Measurements from ENCODE around the gene UPK2.

The UPK2 gene

DNA sequence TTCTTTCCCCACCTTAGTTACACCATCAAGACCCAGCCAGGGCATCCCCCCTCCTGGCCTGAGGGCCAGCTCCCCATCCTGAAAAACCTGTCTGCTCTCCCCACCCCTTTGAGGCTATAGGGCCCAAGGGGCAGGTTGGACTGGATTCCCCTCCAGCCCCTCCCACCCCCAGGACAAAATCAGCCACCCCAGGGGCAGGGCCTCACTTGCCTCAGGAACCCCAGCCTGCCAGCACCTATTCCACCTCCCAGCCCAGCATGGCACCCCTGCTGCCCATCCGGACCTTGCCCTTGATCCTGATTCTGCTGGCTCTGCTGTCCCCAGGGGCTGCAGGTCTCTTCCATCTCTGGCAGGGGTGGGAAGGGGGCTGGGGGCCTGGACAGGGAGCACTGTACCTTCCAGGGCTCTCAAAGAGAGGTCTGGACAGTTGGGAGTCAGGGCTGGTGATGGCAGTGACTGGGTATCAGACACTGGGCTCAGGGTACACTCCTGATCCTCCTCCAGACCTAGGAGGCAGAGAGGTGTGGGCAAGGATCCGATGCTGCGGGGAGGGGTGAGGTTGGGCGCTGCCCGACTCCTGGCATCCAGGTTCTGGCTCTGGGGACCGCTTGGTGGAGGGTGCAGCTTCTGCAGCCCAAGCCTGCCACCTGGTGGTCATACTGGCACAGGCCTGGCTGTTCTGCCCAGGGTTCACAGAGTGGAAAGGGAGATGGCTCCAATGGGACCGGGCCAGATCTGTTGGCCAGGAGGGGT, at the start of gene UPK2:
UPK2 (plus strand) TSS at position 205 of the 753 bp plus-strand sequence; CDS start at position 258, 53 bp downstream.
- DNase-seq = peak; percentile 85

GRCh38 chr11:118907051-118908042, 48.8 kb upstream of the UPK2 start:
- peak; percentile 87 for DNase-seq

DNA sequence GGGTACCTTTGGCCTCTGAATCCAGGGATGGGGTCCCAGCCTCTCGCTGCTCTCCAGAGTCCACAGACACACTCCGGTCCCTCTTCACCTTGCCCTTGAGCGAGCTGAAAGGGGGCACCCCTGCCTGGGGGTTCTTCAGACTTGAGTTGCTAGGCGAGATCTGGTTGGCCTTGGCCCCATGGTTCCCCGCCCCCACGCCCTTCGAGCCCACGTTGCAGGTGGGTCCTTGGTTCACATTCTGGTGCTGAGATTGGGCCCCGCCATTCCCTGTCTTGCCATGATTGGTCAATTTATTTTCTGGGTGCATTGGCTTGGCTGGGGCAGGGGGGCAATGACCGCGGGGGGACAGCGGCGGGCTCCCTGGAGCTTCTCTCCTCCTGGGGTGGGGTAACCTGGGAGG, 47.8 kb upstream of the UPK2 start:
- DNase-seq = no peak

DNA sequence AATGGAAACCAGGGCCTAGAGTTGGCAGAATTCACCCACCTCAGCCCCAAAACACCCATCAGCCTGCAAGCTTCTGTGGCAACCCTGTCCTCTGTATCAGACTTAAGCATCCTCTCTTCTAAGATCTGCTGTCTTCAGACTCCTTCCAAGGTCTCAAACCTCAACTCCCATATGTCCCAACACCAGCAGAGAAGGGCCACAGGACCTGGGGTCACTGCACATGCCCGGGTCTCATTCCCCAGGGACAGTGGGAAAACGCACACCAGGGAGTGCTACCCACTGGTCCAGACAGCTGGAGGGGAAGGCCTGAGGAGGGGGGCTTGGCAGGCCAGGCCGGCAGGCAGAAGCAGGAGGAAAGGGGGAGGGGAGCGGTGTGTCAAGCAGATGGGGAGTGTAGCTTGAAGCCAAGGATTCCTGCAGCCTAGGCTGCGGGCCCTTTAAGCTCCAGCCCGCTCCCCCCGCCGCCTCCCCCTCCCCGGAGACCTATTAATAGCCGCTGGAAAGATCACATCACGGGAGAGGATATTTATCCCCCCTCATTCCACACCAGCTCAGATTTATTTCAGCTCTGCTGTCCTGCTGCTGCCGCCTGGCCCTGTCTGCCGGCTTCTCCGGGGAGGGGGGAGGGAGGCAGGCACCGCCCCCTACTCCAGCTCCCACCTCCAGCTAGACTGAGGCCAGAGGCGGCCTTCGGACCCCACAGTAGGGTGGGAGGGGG, 47.0 kb upstream of the UPK2 start:
- DNase-seq = peak; percentile 44

- no peak for DNase-seq
These were observed 46.3 kb upstream of the UPK2 start for GRCh38 chr11:118909619-118910308.

- DNase-seq = no peak
These were observed 45.6 kb upstream of the UPK2 start for GRCh38 chr11:118910309-118911112.

DNA sequence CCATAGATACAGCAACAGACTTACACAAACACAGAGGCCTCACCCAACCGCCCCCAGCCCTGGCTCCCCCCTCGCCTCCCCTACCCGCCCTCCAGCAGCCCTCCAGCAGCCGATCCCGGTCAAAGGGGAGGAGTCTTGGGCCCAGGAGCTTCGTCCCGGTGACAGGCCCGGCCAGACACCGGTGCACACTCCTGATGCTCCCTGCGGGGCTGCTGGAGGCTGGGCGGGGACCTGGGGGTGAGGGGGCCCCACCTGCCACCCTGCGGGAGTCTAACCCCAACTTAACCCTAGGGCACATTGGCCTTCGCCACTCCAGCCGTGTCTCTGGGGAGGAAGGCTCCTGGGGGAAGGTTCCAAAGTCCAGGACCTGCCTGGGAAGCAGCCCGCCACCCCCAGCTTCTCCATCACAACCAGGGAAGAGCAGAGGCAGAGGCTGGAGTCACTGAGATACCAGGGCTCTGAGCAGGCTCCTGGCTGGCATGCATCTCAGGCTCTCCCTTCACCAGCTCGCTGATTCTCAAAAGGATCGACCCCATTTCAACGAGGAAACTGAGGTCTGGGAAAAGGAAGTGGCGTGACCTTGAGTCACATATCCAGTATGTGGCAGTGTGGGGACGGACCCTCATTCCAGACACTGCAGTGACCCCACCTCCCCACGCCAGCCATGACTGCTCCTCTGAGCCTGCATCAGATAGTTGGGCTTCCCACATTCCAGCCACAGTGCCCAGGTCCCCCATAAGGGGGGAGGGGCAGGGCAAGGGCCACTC, 44.8 kb upstream of the UPK2 start:
- no peak for DNase-seq

GRCh38 chr11:118911880-118912741, 44.0 kb upstream of the UPK2 start:
- peak; percentile 29 for DNase-seq

- no peak for DNase-seq
These were observed 43.2 kb upstream of the UPK2 start for GRCh38 chr11:118912742-118913410.

DNA sequence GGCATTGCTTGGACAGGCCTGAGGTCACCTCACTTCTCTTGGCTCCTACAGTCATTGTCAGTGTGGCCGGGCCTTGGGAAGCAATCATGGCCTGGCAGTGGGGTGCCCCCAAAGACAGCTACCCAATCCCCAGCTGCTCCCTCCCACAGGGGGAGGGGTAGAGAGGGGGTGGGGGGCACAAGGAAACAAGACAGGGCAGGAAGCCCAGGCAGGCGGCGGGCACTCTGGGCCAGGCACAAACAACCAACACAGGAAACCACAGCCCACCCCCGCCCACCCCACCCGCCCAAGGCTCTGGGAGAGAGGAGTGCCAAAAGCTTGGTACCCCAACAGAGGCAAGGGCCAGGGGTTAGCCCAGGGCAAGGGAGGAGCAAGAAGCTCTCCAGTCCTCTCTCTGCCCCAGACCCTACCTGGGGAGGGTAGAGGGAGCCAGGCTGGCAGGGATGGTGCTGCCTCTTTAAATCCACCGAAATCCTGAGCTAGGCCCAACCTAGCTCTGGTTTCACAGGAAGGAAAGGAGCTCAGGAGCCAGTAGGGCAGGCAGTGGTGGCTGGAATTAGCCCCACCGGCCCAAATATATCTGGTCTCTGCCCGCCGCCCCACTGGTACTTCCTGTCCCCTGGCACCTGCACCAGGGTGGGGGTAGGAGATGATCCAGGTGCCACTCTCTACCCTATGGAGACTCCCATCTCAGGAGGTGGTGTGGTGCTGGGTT, 42.5 kb upstream of the UPK2 start:
- DNase-seq = no peak

GRCh38 chr11:118914178-118914918, 41.8 kb upstream of the UPK2 start:
- no peak for DNase-seq

- no peak for DNase-seq
These were observed 41.1 kb upstream of the UPK2 start for GRCh38 chr11:118914987-118915386.

- no peak for DNase-seq
These were observed 40.7 kb upstream of the UPK2 start for GRCh38 chr11:118915396-118915795.

GRCh38 chr11:118915941-118916841, 39.9 kb upstream of the UPK2 start:
- DNase-seq = no peak

- DNase-seq = no peak
These were observed 39.2 kb upstream of the UPK2 start for GRCh38 chr11:118916842-118917388.

DNA sequence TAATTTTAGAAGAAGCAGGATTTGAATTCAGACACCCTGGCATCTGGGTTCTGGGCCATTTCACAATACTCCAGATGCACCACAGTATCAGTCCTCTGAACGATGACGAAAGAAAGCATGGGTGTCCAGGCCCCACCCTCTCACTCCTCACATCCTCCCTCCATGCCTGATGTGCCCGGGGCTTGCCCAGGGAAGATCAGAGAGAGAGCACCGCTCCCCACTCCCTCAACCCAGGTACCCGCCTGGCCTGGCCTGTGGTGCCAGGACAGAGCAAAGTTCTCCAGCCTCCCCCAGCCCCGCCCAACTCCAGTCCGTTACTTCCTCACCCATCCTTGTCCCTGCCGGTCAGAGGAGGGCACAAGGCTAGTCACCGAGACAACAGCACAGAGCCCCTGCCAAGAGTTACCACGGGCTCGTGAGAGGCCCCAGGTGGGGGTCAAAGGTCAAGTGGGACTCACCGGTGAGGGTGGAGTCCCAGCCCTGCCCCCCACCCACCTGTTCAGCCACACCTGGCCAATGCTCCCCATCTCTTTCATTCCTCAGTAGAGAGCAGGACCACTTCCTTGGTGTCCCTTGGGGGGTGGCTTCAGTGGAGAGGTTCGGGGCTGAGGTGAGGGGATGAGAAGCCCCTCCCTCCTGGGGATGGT, 38.5 kb upstream of the UPK2 start:
- peak; percentile 39 for DNase-seq

Measured in NCI-H1105 treated with DMSO at 0.1 percent for 48 hours (cell line).